ENCODE measurements around the gene ELOF1. TPM values are rescaled to one million over a fixed set of nuclear protein-coding genes. Genes with fewer than 3 reads are reported as not detected.
A peak's percentile ranks its signal among the peaks of the same experiment; 100 is the strongest.

Gene ELOF1
- total and polyA plus RNA-seq, 2 of the 13 experiments (the other 11 are each of a cell fraction or from before 2014, with no cell fraction given), result 14.5 to 43.2 TPM

GRCh38 chr19:11578258-11579142, 19.5 kb upstream of the ELOF1 start (continued):
- TF ChIP-seq, protein P1, sequence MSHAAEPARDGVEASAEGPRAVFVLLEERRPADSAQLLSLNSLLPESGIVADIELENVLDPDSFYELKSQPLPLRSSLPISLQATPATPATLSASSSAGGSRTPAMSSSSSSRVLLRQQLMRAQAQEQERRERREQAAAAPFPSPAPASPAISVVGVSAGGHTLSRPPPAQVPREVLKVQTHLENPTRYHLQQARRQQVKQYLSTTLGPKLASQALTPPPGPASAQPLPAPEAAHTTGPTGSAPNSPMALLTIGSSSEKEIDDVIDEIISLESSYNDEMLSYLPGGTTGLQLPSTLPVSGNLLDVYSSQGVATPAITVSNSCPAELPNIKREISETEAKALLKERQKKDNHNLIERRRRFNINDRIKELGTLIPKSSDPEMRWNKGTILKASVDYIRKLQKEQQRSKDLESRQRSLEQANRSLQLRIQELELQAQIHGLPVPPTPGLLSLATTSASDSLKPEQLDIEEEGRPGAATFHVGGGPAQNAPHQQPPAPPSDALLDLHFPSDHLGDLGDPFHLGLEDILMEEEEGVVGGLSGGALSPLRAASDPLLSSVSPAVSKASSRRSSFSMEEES (CRISPR knock-in tag; IDR thresholded peaks at IDR 0.05), result 0 out of 2 replicates have a peak, but pooled peaks have one; percentile 40
- TF ChIP-seq ZNF687 (CRISPR knock-in tag; IDR thresholded peaks at IDR 0.05) (peak; percentile 58), FOXP4 (CRISPR knock-in tag; IDR thresholded peaks at IDR 0.05) (0 out of 2 replicates have a peak, but pooled peaks have one; percentile 0), ZNF558 (CRISPR knock-in tag; IDR thresholded peaks at IDR 0.05; ENCODE audit: borderline replicate concordance) (peak; percentile 11; the same call in 1 of the 2 replicates), ZBTB33 (CRISPR knock-in tag; IDR thresholded peaks at IDR 0.05) (peak; percentile 43; the same call in 1 of the 2 replicates), RBM39 (IDR thresholded peaks at IDR 0.05; ENCODE audit: low read depth, low read length, poor library complexity, severe bottlenecking) (peak; percentile 41), SALL1 (CRISPR knock-in tag; IDR thresholded peaks at IDR 0.05) (peak; percentile 32; the same call in 1 of the 2 replicates), RARA (CRISPR knock-in tag; IDR thresholded peaks at IDR 0.05) (peak; percentile 41; the same call in 1 of the 2 replicates), HOXD1 (CRISPR knock-in tag; IDR thresholded peaks at IDR 0.05) (0 out of 2 replicates have a peak, but pooled peaks have one; percentile 30), PHF20 (CRISPR knock-in tag; IDR thresholded peaks at IDR 0.05) (0 out of 2 replicates have a peak, but pooled peaks have one; percentile 6), ZNF775 (CRISPR knock-in tag; IDR thresholded peaks at IDR 0.05; ENCODE audit: borderline replicate concordance) (no peak), ZNF263 (CRISPR knock-in tag; IDR thresholded peaks at IDR 0.05) (peak; percentile 72), PRPF4 (IDR thresholded peaks at IDR 0.05; ENCODE audit: low read depth, low read length, poor library complexity, severe bottlenecking) (no peak)
